ENCODE measurements around the gene SIGLEC12. TPM values are rescaled to one million over a fixed set of nuclear protein-coding genes. Genes with fewer than 3 reads are reported as not detected.

SIGLEC12 gene
- total RNA-seq, 1 experiment from 2014 or later: not detected

DNA sequence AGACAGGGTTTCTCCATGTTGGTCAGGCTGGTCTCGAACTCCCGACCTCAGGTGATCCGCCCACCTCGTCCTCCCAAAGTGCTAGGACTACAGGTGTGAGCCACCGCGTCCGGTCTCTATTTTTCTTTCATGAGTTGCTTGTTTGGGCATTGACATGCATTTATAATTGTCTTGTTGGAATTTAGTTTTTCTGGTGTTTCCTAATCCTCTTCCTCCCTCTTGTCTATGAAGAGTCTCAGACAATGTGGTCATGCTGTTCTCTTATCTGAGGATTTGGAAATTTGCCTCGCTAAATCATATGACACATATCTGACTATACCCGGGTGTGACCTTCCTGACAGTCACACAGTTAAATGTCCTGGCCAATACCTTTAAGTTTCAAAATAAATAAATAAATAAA lies 30.6 kb downstream of the SIGLEC12 start:
- TF ChIP-seq REST (IDR thresholded peaks at IDR 0.05; ENCODE audit: insufficient read depth in 1 of 2, low read depth in 2 of 2, low read length in 1 of 2) (no peak), CTCF (IDR thresholded peaks at IDR 0.05) (no peak), TCF7L2 (IDR thresholded peaks at IDR 0.05; ENCODE audit: low read depth, low read length) (no peak), POLR2AphosphoS5 (IDR thresholded peaks at IDR 0.05; ENCODE audit: low read depth, low read length) (no peak), SIN3A (IDR thresholded peaks at IDR 0.05; ENCODE audit: borderline replicate concordance, insufficient read depth, low read depth, low read length) (no peak)
- in situ Hi-C loops (cut with HindIII; ENCODE audit: low pct_unique_long_range_greater_than_20kb, low sequenced_read_pairs) (no loop called here), intact Hi-C loops (cut with micrococcal nuclease; ENCODE audit: unreplicated experiment) (no loop called here)
- ATAC-seq: no peak
- no peak for DNase-seq (ENCODE audit: low read depth, low spot score)
- Histone ChIP-seq H3K27ac (ENCODE audit: low read length) (no peak overlapping the region), H3K27me3 (ENCODE audit: control insufficient read depth, insufficient read depth, low read length) (no peaks in the 10 kb centered on the region; the same call in 1 of the 2 replicates), H3K36me3 (ENCODE audit: control insufficient read depth, insufficient read depth, low read length) (no peaks in the 10 kb centered on the region), H3K9me3 (ENCODE audit: control insufficient read depth, insufficient read depth, low read depth, low read length) (no peaks in the 10 kb centered on the region), H3K4me3 (ENCODE audit: low read depth in 2 of 2, low read length in 2 of 2) (no peak overlapping the region), H3K4me1 (ENCODE audit: control insufficient read depth, insufficient read depth, low read length) (no peaks in the 10 kb centered on the region)
- ChIA-PET POLR2A (no interaction called here), CTCF (interaction anchor here (1.1 kb wide), 1 partner anchor 190 kb away, joined by 3 read pairs; no protein-coding TSS in a partner anchor)
- BruUV-seq (replicated peaks): no TSS peak

GRCh38 chr19:51469629-51470028 lies 32.0 kb downstream of the SIGLEC12 start:
- H3K36me3 ChIP-seq (ENCODE audit: control insufficient read depth, insufficient read depth, low read length): no peaks in the 10 kb centered on the region
- peaks cover 5% of the 10 kb centered on the region; the same call in 1 of the 2 replicates for H3K27me3 ChIP-seq (ENCODE audit: control insufficient read depth, insufficient read depth, low read length)
- ChIA-PET CTCF (no interaction called here), POLR2A (no interaction called here)
- in situ Hi-C loops (cut with HindIII; ENCODE audit: low pct_unique_long_range_greater_than_20kb, low sequenced_read_pairs) (no loop called here), intact Hi-C loops (cut with micrococcal nuclease; ENCODE audit: unreplicated experiment) (no loop called here)
- H3K4me3 ChIP-seq (ENCODE audit: low read depth in 2 of 2, low read length in 2 of 2): no peak overlapping the region
- no TSS peak for BruUV-seq (replicated peaks)
- no peak overlapping the region for H3K27ac ChIP-seq (ENCODE audit: low read length)
- DNase-seq (ENCODE audit: low read depth, low spot score) (no peak), ATAC-seq (no peak)
- no peaks in the 10 kb centered on the region for H3K4me1 ChIP-seq (ENCODE audit: control insufficient read depth, insufficient read depth, low read length)
- TF ChIP-seq REST (IDR thresholded peaks at IDR 0.05; ENCODE audit: insufficient read depth in 1 of 2, low read depth in 2 of 2, low read length in 1 of 2) (no peak), TCF7L2 (IDR thresholded peaks at IDR 0.05; ENCODE audit: low read depth, low read length) (no peak), SIN3A (IDR thresholded peaks at IDR 0.05; ENCODE audit: borderline replicate concordance, insufficient read depth, low read depth, low read length) (no peak), POLR2AphosphoS5 (IDR thresholded peaks at IDR 0.05; ENCODE audit: low read depth, low read length) (no peak), CTCF (IDR thresholded peaks at IDR 0.05) (no peak)
- H3K9me3 ChIP-seq (ENCODE audit: control insufficient read depth, insufficient read depth, low read depth, low read length): no peaks in the 10 kb centered on the region

Measured in Panc1 (cell line).